ENCODE results near the gene CIDEB.

Gene CIDEB

DNA sequence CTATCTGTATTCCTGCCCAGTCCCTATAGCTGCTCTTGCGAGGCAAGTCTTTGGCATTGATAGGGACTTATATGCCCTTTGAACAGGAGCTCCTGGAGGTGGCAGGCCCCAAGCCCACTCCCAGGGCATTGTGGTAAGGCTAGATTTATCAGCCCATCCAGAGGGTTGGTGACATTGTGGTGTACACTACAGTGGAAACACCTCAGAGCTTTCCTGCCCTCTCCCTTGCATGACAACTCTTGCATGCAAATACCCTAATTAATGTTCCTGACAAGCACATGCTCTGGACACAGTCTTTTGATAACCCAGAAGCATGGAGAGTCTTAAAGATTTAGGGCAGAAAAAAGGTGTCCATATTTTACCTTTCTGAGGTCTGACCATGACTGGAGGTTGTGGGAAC, 32.8 kb upstream of the CIDEB start:
- Histone ChIP-seq H3K27me3 (ENCODE audit: insufficient read depth, low read length) (peaks cover 93% of the 10 kb centered on the region), H3K9me3 (ENCODE audit: insufficient read depth, low read depth, low read length) (no peaks in the 10 kb centered on the region), H3K4me3 (ENCODE audit: low read length) (no peak overlapping the region), H3K36me3 (ENCODE audit: insufficient read depth, low read depth, low read length) (no peaks in the 10 kb centered on the region), H3K27ac (ENCODE audit: low read length) (no peak overlapping the region), H3K9ac (ENCODE audit: low read depth, low read length) (no peak overlapping the region), H3K4me1 (ENCODE audit: insufficient read depth, low read length) (no peaks in the 10 kb centered on the region; the same call in 1 of the 2 replicates)

- no peaks in the 10 kb centered on the region for H3K9me3 ChIP-seq (ENCODE audit: insufficient read depth, low read depth, low read length)
- H3K9ac ChIP-seq (ENCODE audit: low read depth, low read length): no peak within 1 kb of the TSS
- no peaks in the 10 kb centered on the region; the same call in 1 of the 2 replicates for H3K4me1 ChIP-seq (ENCODE audit: insufficient read depth, low read length)
- no peaks in the 10 kb centered on the region for H3K36me3 ChIP-seq (ENCODE audit: insufficient read depth, low read depth, low read length)
- H3K4me3 ChIP-seq (ENCODE audit: low read length): peak within 1 kb of the TSS; percentile 72
- peaks cover 96% of the 10 kb centered on the region for H3K27me3 ChIP-seq (ENCODE audit: insufficient read depth, low read length)
- no peak within 1 kb of the TSS for H3K27ac ChIP-seq (ENCODE audit: low read length)
These were observed 31.7 kb upstream of the CIDEB start, which contains the start of gene RIPK3 for GRCh38 chr14:24339284-24340151. RIPK3 (minus strand) TSS chr14:24339991; CDS start chr14:24339826, 165 bp downstream.

DNA sequence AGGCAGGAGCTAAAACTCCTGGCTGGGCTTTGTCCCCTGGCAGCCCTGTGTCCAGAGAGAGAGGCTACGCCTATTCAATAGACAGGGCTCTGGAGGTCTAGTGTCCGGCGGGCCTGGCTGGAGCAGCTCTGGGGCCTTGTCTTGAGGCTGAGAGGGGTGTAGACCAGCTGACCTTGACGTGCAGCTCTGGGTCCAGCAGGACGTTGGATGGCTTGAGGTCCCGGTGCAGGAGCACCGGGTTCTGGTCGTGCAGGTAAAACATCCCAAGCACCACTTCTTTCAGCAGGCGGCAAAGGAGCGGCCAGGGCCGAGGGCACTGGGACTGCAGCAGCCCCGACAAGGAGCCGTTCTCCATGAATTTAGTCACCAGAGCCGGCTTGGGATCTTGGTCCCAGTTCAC, 31.1 kb upstream of the CIDEB start:
- Histone ChIP-seq H3K9ac (ENCODE audit: low read depth, low read length) (no peak overlapping the region), H3K9me3 (ENCODE audit: insufficient read depth, low read depth, low read length) (peaks cover 4% of the 10 kb centered on the region; the same call in 1 of the 2 replicates), H3K36me3 (ENCODE audit: insufficient read depth, low read depth, low read length) (no peaks in the 10 kb centered on the region), H3K4me1 (ENCODE audit: insufficient read depth, low read length) (no peaks in the 10 kb centered on the region; the same call in 1 of the 2 replicates), H3K27me3 (ENCODE audit: insufficient read depth, low read length) (peaks cover 98% of the 10 kb centered on the region), H3K27ac (ENCODE audit: low read length) (no peak overlapping the region), H3K4me3 (ENCODE audit: low read length) (peak overlapping the region; percentile 72)

DNA sequence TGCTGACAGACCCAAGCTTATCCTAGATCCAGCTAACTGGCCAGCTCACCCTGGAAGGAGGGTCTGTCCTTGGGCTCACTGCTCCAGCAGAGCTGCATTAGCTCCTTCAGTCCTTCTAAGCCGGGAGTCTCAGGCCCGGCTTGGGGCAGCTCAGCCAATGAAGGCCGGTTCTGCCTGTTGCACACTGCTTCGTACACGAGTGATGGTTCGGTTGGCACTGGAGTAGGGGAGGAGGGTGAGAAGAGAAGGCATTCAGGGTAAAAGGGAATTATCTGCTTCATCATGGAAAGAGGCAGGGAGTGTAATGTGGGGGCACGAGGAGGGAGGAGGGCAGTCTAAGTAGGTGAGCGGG, 30.0 kb upstream of the CIDEB start:
- peaks cover 98% of the 10 kb centered on the region for H3K27me3 ChIP-seq (ENCODE audit: insufficient read depth, low read length)

GRCh38 chr14:24337144-24337823, 29.5 kb upstream of the CIDEB start:
- no peaks in the 10 kb centered on the region; the same call in 1 of the 2 replicates for H3K4me1 ChIP-seq (ENCODE audit: insufficient read depth, low read length)
- peaks cover 4% of the 10 kb centered on the region; the same call in 1 of the 2 replicates for H3K9me3 ChIP-seq (ENCODE audit: insufficient read depth, low read depth, low read length)
- H3K9ac ChIP-seq (ENCODE audit: low read depth, low read length): no peak overlapping the region
- H3K36me3 ChIP-seq (ENCODE audit: insufficient read depth, low read depth, low read length): no peaks in the 10 kb centered on the region
- peaks cover 98% of the 10 kb centered on the region for H3K27me3 ChIP-seq (ENCODE audit: insufficient read depth, low read length)
- H3K4me3 ChIP-seq (ENCODE audit: low read length): no peak overlapping the region
- no peak overlapping the region for H3K27ac ChIP-seq (ENCODE audit: low read length)

More for the DNA sequence above, 30.0 kb upstream of the CIDEB start:
- Histone ChIP-seq H3K9me3 (ENCODE audit: insufficient read depth, low read depth, low read length) (peaks cover 4% of the 10 kb centered on the region; the same call in 1 of the 2 replicates), H3K4me3 (ENCODE audit: low read length) (no peak overlapping the region), H3K36me3 (ENCODE audit: insufficient read depth, low read depth, low read length) (no peaks in the 10 kb centered on the region), H3K27ac (ENCODE audit: low read length) (no peak overlapping the region), H3K9ac (ENCODE audit: low read depth, low read length) (no peak overlapping the region), H3K4me1 (ENCODE audit: insufficient read depth, low read length) (no peaks in the 10 kb centered on the region; the same call in 1 of the 2 replicates)

GRCh38 chr14:24335461-24336171, 27.8 kb upstream of the CIDEB start:
- Histone ChIP-seq H3K4me3 (ENCODE audit: low read length) (peak overlapping the region; percentile 79; the same call in 1 of the 2 replicates), H3K27me3 (ENCODE audit: insufficient read depth, low read length) (peaks cover 100% of the 10 kb centered on the region)

GRCh38 chr14:24334431-24335291, 26.9 kb upstream of the CIDEB start, which contains the start of gene ADCY4:
ADCY4 (minus strand) TSS chr14:24335071; CDS start chr14:24334652, 419 bp downstream.
- Histone ChIP-seq H3K4me3 (ENCODE audit: low read length) (peak within 1 kb of the TSS; percentile 79), H3K27me3 (ENCODE audit: insufficient read depth, low read length) (peaks cover 100% of the 10 kb centered on the region), H3K9me3 (ENCODE audit: insufficient read depth, low read depth, low read length) (peaks cover 4% of the 10 kb centered on the region; the same call in 1 of the 2 replicates), H3K4me1 (ENCODE audit: insufficient read depth, low read length) (no peaks in the 10 kb centered on the region; the same call in 1 of the 2 replicates), H3K9ac (ENCODE audit: low read depth, low read length) (no peak within 1 kb of the TSS), H3K36me3 (ENCODE audit: insufficient read depth, low read depth, low read length) (no peaks in the 10 kb centered on the region), H3K27ac (ENCODE audit: low read length) (no peak within 1 kb of the TSS)

More at GRCh38 chr14:24335461-24336171, 27.8 kb upstream of the CIDEB start:
- Histone ChIP-seq H3K27ac (ENCODE audit: low read length) (no peak overlapping the region), H3K36me3 (ENCODE audit: insufficient read depth, low read depth, low read length) (no peaks in the 10 kb centered on the region), H3K9ac (ENCODE audit: low read depth, low read length) (no peak overlapping the region), H3K4me1 (ENCODE audit: insufficient read depth, low read length) (no peaks in the 10 kb centered on the region; the same call in 1 of the 2 replicates), H3K9me3 (ENCODE audit: insufficient read depth, low read depth, low read length) (peaks cover 4% of the 10 kb centered on the region; the same call in 1 of the 2 replicates)

DNA sequence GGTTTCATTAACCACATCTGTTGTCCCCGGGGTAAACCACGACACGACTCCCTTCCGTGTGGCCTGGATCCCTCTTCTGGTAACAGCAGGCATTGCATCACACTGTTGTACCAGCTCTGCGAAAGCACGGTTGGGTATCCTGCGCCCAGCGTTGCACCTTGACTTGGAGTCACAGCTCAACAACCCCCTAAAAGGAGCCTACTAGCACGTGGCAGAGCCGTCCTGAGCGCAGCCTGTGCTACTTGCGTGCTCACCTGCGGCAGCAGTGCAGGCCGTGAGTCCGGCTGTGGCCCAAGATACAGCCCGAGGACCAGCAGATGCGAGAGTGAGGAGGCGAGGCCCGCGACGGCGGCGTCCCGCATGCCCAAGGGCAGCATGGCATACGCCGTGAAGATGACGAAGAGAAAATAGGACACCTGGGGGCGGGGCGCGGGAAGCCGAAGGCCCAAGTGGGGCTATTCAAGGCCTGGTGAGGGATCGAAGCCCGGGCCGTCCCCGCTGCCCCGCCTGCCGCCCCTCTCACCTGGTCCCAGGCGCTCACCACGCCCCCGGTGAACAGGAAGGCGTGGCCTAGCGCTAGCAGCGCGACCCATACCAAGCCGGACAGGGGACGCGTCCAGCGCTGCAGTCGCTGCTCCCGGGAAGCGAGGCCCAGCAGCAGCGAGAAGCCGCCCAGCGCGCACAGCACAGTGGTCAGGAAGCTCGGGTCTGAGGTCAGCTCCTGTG, 24.7 kb upstream of the CIDEB start:
- Histone ChIP-seq H3K36me3 (ENCODE audit: insufficient read depth, low read depth, low read length) (no peaks in the 10 kb centered on the region), H3K27ac (ENCODE audit: low read length) (no peak overlapping the region), H3K9ac (ENCODE audit: low read depth, low read length) (no peak overlapping the region), H3K4me3 (ENCODE audit: low read length) (peak overlapping the region; percentile 62), H3K4me1 (ENCODE audit: insufficient read depth, low read length) (no peaks in the 10 kb centered on the region; the same call in 1 of the 2 replicates), H3K27me3 (ENCODE audit: insufficient read depth, low read length) (peaks cover 90% of the 10 kb centered on the region), H3K9me3 (ENCODE audit: insufficient read depth, low read depth, low read length) (peaks cover 4% of the 10 kb centered on the region; the same call in 1 of the 2 replicates)

GRCh38 chr14:24331731-24332267, 24.0 kb upstream of the CIDEB start:
- H3K27ac ChIP-seq (ENCODE audit: low read length): no peak overlapping the region
- H3K9me3 ChIP-seq (ENCODE audit: insufficient read depth, low read depth, low read length): peaks cover 4% of the 10 kb centered on the region; the same call in 1 of the 2 replicates
- H3K36me3 ChIP-seq (ENCODE audit: insufficient read depth, low read depth, low read length): no peaks in the 10 kb centered on the region
- H3K9ac ChIP-seq (ENCODE audit: low read depth, low read length): no peak overlapping the region
- no peaks in the 10 kb centered on the region; the same call in 1 of the 2 replicates for H3K4me1 ChIP-seq (ENCODE audit: insufficient read depth, low read length)
- H3K27me3 ChIP-seq (ENCODE audit: insufficient read depth, low read length): peaks cover 84% of the 10 kb centered on the region
- H3K4me3 ChIP-seq (ENCODE audit: low read length): peak overlapping the region; percentile 62; the same call in 1 of the 2 replicates

Data from iPS-20b (cell line).